ENCODE measurements around the gene CDH13.

The CDH13 gene

DNA sequence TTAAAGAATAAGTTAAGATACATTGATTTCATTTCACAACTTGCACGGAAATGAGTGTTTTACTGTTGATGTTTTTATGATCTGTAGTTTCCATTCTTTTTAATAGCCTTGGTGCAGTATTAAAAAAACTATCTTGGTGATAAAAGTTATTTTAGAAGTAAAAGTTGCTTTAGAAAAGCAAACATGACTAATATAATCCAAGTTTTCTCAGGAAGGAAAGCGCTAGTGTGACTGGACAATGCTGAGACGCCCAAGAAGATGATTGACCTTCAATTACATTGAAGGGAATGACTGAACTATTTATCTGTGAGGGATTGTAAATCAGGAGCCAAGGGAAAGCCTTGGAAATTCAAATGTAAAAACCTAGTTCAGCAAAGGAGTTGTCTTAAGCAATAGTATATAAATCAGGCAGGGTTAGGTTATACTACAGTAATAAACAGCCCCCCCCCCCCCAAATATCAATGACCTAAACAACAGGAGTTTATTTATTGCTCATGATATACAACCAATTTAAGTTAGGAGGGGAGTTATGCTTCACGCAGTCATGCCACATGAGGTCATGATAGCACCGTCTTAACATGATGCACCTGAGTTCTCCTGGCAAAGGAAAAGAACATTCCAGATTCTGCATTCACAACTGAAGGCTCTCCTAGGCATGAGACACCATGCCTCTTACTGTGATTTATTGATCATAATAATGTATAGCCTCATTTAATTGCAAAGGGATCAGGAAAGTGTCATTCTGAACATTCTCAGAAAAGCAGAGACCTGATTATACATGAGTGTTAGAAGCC is 443.8 kb downstream of the CDH13 start:
- DNase-seq, result no peak

DNA sequence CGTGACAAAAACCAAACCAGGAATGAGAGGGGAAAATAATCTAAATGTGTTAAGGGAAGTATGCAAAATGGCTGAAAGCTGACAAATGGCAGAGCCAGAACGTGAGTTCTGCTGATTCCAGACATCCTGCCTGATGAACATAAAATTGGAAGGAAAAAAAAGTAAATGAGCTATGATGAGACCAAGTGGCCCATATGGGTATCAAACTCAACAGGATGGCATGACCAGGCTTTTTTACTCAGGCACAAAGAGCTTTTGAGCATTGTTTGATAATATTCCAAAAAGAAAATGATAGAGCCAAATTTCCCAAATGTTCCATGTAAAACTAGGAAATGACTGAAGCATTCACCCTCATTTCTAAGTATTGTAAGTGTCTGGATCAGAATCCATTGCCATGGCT is 449.2 kb downstream of the CDH13 start:
- DNase-seq, result no peak

DNA sequence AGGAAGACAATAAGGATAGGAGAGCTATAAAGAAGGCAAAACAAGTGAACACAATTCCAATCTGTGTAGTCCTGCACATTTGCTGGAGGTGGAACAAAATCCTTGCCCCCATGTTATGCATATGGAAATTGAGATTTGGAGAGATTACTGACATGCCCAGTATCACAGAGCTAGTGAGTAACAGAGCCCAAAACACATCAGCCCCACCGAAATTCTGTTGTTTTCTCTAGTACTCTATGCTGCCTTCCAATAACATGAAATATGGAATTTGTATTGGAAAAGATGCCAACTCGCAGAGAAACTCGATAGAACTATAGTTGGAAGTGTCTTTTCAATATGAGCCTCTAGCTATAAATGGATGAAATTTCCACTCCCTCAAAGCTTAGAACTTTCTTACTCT is 456.6 kb downstream of the CDH13 start:
- no peak for DNase-seq

GRCh38 chr16:83085660-83086059 is 458.9 kb downstream of the CDH13 start:
- DNase-seq, result no peak

- no peak for DNase-seq
Measured at GRCh38 chr16:83095941-83096692, 469.3 kb downstream of the CDH13 start.

DNA sequence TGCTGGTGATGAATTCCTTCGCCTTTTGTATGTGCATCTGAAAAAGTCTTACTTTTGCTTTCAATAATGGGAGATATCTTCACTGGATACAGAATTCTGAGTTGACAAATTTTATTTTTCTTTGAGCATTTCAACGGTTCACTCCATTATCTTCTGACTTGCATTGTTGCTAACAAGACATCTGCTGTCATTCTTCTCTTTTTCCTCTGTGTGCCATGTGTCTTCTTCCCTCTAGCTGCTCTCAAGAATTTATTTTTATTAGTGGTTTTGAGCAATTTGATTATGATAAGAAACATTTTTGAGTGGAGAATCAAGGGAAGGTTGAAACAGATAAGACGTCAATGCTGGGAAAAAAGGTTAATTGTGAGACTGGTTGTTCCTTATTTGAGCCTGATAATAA is 471.8 kb downstream of the CDH13 start:
- DNase-seq, result no peak

GRCh38 chr16:83100679-83101078 is 473.9 kb downstream of the CDH13 start:
- no peak for DNase-seq

DNA sequence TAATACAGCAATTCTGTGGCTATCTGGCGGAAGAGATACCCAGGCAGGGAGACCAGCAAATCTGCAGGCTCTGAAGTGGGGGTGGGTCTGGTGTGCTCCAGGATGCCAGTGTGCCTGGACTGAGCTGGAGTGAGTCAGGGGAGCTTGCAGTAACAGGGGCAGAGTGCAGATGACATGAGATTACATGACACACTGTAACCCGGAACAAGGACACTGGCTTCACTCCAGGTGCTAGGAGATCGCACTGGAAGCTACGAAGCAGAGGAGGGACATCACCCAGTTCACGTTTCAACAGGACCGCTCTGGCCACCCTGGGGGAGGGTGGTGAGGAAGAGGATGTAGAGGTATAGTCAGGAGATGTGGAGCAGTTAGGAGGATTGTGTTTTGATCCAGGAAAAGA is 475.6 kb downstream of the CDH13 start:
- DNase-seq, result no peak

GRCh38 chr16:83105279-83106077 is 478.7 kb downstream of the CDH13 start:
- no peak for DNase-seq

DNA sequence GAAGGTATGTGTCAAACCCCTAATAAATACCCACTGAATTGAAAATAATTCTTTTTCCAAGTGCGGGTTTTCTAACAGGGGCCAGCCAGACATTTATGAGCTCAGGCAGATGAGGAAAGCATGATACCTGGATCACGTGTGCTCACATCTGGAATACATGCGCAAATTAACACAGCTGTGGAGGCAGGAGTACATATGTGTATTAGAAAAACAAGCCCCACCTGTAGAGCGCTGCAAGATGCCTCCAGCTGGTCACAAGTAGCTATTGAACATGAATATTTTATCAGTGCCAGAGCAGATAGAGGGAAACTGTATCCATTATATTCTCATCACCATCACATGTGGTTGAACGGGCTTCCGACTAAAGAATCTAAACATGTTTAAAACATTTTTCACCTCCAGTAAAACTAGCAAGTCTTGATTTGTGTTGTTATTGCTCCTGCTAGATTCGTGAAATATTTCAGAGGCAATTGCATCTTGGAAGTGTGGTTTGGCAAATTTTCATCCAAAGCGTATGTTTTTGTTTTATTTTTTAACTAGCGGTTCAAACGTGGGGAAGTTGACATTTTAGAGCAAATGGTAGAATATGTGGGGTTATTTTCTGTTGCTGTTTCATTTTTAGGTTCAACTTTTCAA is 482.8 kb downstream of the CDH13 start:
- DNase-seq, result no peak

- DNase-seq, result no peak
Measured at GRCh38 chr16:83110269-83110668, 483.5 kb downstream of the CDH13 start.

DNA sequence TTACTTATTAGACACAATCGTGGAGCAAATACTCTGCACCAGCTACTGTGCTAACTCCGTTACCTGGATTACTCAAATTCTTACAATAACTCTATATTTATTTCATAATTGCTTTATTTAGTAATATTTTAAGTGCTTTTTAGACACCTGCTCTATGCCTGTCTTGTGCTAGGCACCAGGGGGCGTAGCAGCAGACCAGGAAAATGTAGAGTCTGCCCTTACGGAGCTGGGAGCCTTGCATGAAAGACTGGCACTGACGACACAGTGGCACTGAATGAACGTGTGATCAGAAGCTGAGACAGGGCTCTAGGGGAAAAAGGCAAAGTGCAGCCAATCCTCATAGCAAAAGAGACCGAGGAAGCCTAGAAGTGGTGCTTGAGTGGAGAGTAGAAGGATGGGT is 486.5 kb downstream of the CDH13 start:
- no peak for DNase-seq

DNA sequence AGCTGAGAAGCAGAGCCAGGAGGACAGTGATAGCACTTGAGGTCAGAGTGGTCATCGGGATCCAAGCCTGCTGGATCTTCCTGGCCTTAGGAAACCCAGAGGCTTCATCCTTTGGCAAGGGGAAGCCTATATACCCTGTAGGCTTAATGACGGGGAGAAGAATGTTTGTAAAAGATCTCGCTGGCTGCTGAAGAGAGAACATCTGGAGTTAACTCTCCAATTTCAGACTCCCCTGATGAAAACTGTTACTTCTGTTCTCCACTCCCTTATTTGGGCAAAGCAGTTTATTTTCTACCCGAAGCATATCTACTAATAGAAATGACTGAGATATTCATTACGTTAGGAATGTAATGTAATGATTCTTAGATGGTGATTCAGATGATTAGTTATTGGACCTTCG is 487.0 kb downstream of the CDH13 start:
- DNase-seq, result no peak

DNA sequence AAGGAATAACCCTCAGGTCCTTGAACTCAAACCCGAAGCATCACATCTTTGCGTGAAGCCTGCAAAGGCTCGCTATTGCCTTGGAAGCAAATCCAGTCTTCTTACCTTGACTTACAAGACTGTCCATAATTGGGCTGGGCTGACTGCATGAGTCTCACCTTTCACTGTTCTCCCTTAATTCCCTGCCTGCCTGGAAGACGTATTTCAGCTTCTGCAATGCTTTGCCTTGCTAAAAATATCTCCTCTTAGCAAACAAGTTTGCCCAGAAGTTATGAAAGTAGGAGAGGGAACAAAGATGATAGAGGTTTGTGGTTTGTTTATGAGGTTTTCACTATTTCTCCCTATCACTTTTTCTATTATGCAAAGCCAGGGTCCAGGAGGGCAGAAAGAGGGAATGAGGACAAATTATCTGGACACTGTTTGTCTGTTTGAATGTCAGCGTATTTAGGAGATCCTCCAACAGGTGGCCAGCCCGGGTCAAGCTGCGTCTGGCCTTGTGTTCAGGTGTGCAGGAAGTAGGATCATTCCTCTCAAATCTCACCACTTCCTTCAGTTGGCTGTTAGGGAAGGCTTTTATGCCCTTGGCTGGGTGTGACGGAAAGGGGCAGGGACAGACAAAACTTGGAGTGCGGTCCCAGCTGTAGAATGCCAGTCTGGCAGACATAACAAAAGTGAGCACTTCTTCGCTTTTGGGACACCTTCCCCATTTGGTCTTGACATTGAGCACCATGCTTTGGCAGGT is 488.9 kb downstream of the CDH13 start:
- no peak for DNase-seq

DNA sequence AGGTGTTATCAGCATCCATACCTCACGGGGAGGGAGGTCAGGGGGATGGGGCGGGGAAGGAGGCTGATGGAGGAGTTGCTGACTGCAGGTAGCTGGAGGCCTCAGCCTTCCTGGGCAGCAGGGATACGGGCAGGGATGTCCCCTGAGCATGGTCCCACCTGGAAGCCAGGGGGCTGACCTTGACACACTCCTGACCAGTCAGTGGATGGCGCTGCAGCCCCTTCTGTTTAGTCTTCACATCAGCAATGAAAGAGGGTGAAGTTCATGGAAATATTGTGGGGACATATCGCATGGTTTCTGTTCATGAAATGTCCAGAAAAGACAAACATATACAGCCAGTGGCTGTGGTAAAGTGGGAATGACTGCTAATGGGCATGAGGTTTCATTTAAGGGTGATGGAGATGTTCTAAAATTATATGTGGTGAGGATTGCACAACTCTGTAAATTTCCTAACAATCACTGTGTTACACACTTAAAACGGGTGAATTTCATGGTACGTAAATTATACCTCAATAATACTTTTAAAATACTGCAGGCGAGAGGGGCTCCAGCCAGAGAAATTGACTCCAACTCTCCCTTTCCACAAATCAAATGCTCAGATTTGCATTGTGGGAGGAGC is 489.6 kb downstream of the CDH13 start:
- no peak for DNase-seq

- DNase-seq, result no peak
Measured at GRCh38 chr16:83117810-83118209, 491.0 kb downstream of the CDH13 start.

GRCh38 chr16:83118365-83118764 is 491.6 kb downstream of the CDH13 start:
- no peak for DNase-seq

DNA sequence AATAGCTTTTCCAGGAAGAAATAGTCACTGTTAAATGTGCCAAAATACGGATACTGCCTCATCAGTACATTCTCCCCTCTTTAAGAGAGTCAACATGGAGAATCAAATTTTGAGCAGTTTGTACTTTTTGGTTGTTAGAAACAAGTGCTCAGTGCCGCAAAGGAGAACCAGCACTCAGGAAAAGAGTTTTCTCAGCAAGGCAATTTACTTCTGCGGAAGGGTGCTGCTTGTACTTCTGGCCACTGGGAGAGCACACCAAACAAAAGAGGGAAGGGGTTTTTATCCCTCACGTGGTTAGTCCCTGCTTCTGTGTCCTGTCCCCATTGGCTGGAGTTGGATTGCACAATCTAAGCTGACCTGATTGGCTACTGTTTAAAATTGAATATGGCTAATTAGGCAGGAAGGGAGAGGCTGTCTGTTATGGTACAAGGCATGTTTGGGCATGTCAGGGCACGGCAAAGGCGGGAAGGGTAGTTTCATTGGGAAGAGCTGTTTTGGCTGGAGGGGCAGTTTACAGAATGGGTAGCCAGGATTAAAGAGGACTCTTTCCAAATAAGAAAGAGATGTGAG is 499.3 kb downstream of the CDH13 start:
- DNase-seq, result no peak

DNA sequence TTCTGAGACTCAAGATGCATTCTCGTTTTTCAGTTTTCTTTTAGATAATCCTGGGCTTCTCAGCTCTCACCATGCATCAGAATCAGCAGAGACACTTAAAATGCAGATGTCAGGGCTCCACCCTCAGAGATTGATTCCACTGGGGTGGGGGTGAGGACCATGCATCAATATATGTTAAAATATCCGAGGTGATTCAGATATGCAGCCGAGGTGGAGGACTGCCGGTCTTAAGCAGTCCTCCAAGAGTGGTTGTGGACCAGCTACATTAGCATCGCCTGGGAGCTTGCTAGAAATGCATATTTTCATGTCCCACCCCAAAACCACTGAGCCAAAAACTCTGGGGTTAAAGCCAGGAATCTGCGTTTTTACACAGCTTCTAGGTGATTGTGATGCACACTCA is 501.3 kb downstream of the CDH13 start:
- no peak for DNase-seq

GRCh38 chr16:83130039-83130438 is 503.3 kb downstream of the CDH13 start:
- DNase-seq, result no peak

- DNase-seq, result no peak
Measured at GRCh38 chr16:83134638-83135037, 507.9 kb downstream of the CDH13 start.

- DNase-seq, result no peak
Measured at GRCh38 chr16:83136419-83136818, 509.6 kb downstream of the CDH13 start.
